Transverse colon (tissue), 4 donors: ENCODE results near the gene F2RL3. TPM values are rescaled to one million over a fixed set of nuclear protein-coding genes. Genes with fewer than 3 reads are reported as not detected.
A peak's percentile ranks its signal among the peaks of the same experiment; 100 is the strongest.

ENCODE experiments used
- DNase-seq: peaks from one replicate; pipeline ENCODE4 v3.0.0-alpha.2; 2019
- H3K27ac ChIP-seq, 4 donors: fragments of 200-600 bp; sonication (generic); 2 replicates each; pipeline ENCODE4 v1.5.1; 2016 to 2018; ENCODE audit warnings: inconsistent platforms in 4 of 4
- H3K27me3 ChIP-seq: fragments of 200-600 bp; sonication (generic); 2 replicates; pipeline ENCODE4 v1.5.1; 2017; ENCODE audit warnings: inconsistent platforms
- H3K36me3 ChIP-seq, 4 donors: fragments of 200-600 bp; sonication (generic); 2 replicates each; pipeline ENCODE4 v1.5.1; 2017 to 2019; ENCODE audit warnings: inconsistent platforms in 4 of 4
- H3K4me1 ChIP-seq, 4 donors: fragments of 200-600 bp; sonication (generic); 2 replicates each; pipeline ENCODE4 v1.5.1; 2017 to 2020; ENCODE audit warnings: inconsistent platforms in 4 of 4
- H3K4me3 ChIP-seq, 4 donors: fragments of 200-600 bp; sonication (generic); 1 replicate in 1 of 4; 2 replicates in 3 of 4; pipeline versions ENCODE4 v1.5.1 to v1.6.1; 2017 to 2019; ENCODE audit warnings: inconsistent platforms in 4 of 4
- H3K9me3 ChIP-seq, 2 donors: fragments of 200-600 bp; sonication (generic); 2 replicates each; pipeline ENCODE4 v1.5.1; 2017 to 2019; ENCODE audit warnings: inconsistent platforms in 2 of 2
- EP300 ChIP-seq: sonication (generic); formaldehyde crosslinking; IDR thresholded peaks from one replicate; pipeline ENCODE4 v1.6.1; 2017; ENCODE audit warnings: antibody characterized with exemption, low read depth
- POLR2A ChIP-seq: fragments of 450-650 bp; IDR thresholded peaks from one replicate; pipeline ENCODE4 v1.6.1; 2016; ENCODE audit warnings: antibody characterized with exemption, mild to moderate bottlenecking, moderate library complexity
- POLR2AphosphoS5 ChIP-seq, 3 donors: sonication (generic); formaldehyde crosslinking; IDR thresholded peaks; one replicate each; pipeline ENCODE4 v1.6.1; 2016; ENCODE audit warnings: antibody characterized with exemption in 3 of 3
- WGBS, 2 donors: methylation state at CpG; one replicate each; pipeline ENCODE4 v1.1.5; 2018; ENCODE audit warnings: low coverage in 1 of 2; 5-methylcytosine and 5-hydroxymethylcytosine counted together
- in situ Hi-C, 4 donors: fragments of 200-750 bp; cut with MboI; loops; one replicate each; pipeline versions ENCODE4 v1.15.0 to v1.15.1; 2017; ENCODE audit warnings: low sequenced_read_pairs in 3 of 4, low pct_ligation_motif_present in 1 of 4, low pct_unique_long_range_greater_than_20kb in 1 of 4
- intact Hi-C: fragments of 100-400 bp; cut with DNase I; formaldehyde crosslinking; loops from one replicate; pipeline ENCODE4 v1.15.1; 2023; ENCODE audit warnings: low total_unique reads
- total RNA-seq, 4 donors: library from RNA; depleted of rRNA; stranded (reverse); fragments of >200 nt; gene quantifications; one replicate each; pipeline ENCODE4 v1.1.0, GENCODE V29; 2016
- TF ChIP-seq, protein P1 (sequence below), 5 experiments: fragments of 200-600 bp in 3 of 5; fragments of 450-650 bp in 2 of 5; sonication (generic) in 3 of 5; IDR thresholded peaks; 1 replicate in 2 of 5; 2 replicates in 3 of 5; pipeline ENCODE4 v1.5.1; 2016 to 2017; ENCODE audit warnings: antibody characterized with exemption in 5 of 5, inconsistent platforms in 3 of 5, mild to moderate bottlenecking in 2 of 5, moderate library complexity in 1 of 5

F2RL3 gene
- total RNA-seq, 4 donors from 2014 or later, result 2.2 to 22.7 (median 9.1) TPM

GRCh38 chr19:16892868-16893685 lies 4.3 kb downstream of the F2RL3 start:
- in situ Hi-C loops (no loop called here), intact Hi-C loops (no loop called here)
- Histone ChIP-seq H3K27ac (peak overlapping the region; percentile 18 to 53 (median 44)), H3K36me3 (no peaks in the 10 kb centered on the region), H3K27me3 (no peaks in the 10 kb centered on the region), H3K4me1 (peaks cover 0 to 29% (median 13%) of the 10 kb centered on the region in 4 donors), H3K4me3 (no peak overlapping the region), H3K9me3 (no peaks in the 10 kb centered on the region)
- TF ChIP-seq EP300, result no peak
- no peak for TF ChIP-seq POLR2A
- TF ChIP-seq, protein P1, sequence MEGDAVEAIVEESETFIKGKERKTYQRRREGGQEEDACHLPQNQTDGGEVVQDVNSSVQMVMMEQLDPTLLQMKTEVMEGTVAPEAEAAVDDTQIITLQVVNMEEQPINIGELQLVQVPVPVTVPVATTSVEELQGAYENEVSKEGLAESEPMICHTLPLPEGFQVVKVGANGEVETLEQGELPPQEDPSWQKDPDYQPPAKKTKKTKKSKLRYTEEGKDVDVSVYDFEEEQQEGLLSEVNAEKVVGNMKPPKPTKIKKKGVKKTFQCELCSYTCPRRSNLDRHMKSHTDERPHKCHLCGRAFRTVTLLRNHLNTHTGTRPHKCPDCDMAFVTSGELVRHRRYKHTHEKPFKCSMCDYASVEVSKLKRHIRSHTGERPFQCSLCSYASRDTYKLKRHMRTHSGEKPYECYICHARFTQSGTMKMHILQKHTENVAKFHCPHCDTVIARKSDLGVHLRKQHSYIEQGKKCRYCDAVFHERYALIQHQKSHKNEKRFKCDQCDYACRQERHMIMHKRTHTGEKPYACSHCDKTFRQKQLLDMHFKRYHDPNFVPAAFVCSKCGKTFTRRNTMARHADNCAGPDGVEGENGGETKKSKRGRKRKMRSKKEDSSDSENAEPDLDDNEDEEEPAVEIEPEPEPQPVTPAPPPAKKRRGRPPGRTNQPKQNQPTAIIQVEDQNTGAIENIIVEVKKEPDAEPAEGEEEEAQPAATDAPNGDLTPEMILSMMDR (IDR thresholded peaks at IDR 0.05), result no peak
- no peak for TF ChIP-seq POLR2AphosphoS5 (IDR thresholded peaks at IDR 0.05)
- no peak for DNase-seq
- 82% methylated on average over 18 of the region's 19 CpGs; no CpG with 5 or more reads in 1 of the 2 donors for WGBS, 2 donors

GRCh38 chr19:16893686-16893989 lies 4.8 kb downstream of the F2RL3 start:
- no peak for TF ChIP-seq EP300
- no peak for TF ChIP-seq POLR2A
- peak in 1 of 3 donors; percentile 21 for TF ChIP-seq POLR2AphosphoS5 (IDR thresholded peaks at IDR 0.05)
- TF ChIP-seq, protein P1 (IDR thresholded peaks at IDR 0.05), result no peak
- WGBS, 2 donors, result 40 to 60% methylated on average over 4 to 14 of the region's 14 CpGs
- Histone ChIP-seq H3K36me3 (no peaks in the 10 kb centered on the region), H3K4me3 (no peak overlapping the region), H3K9me3 (no peaks in the 10 kb centered on the region), H3K27ac (peak overlapping the region; percentile 18 to 53 (median 44)), H3K4me1 (peaks cover 0 to 31% (median 13%) of the 10 kb centered on the region in 4 donors), H3K27me3 (no peaks in the 10 kb centered on the region)
- DNase-seq, result peak; percentile 40
- in situ Hi-C loops, result no loop called here
- intact Hi-C loops, result no loop called here

- WGBS, 2 donors, result 69% methylated on average over 7 of the region's 7 CpGs; no CpG with 5 or more reads in 1 of the 2 donors
- in situ Hi-C loops, result no loop called here
- Histone ChIP-seq H3K9me3 (no peaks in the 10 kb centered on the region), H3K36me3 (no peaks in the 10 kb centered on the region), H3K4me1 (peaks cover 0 to 28% (median 13%) of the 10 kb centered on the region in 4 donors), H3K4me3 (no peak overlapping the region), H3K27ac (peak overlapping the region in 3 of 4 donors; percentile 18 to 53 (median 39)), H3K27me3 (no peaks in the 10 kb centered on the region)
- no peak for DNase-seq
- TF ChIP-seq, protein P1 (IDR thresholded peaks at IDR 0.05), result no peak
- TF ChIP-seq EP300, result no peak
- no peak for TF ChIP-seq POLR2A
- TF ChIP-seq POLR2AphosphoS5 (IDR thresholded peaks at IDR 0.05), result no peak
- intact Hi-C loops, result no loop called here
Measured at GRCh38 chr19:16894080-16894479, 5.3 kb downstream of the F2RL3 start.

GRCh38 chr19:16895467-16896145 lies 6.8 kb downstream of the F2RL3 start:
- H3K4me1 ChIP-seq, result peaks cover 0 to 30% (median 11%) of the 10 kb centered on the region in 4 donors
- intact Hi-C loops (no loop called here), in situ Hi-C loops (no loop called here)
- no peaks in the 10 kb centered on the region for H3K36me3 ChIP-seq
- peak overlapping the region; percentile 72 to 80 (median 78) for H3K27ac ChIP-seq
- no peaks in the 10 kb centered on the region for H3K27me3 ChIP-seq
- no peaks in the 10 kb centered on the region for H3K9me3 ChIP-seq
- 67 to 75% methylated on average over 2 to 30 of the region's 30 CpGs for WGBS, 2 donors
- H3K4me3 ChIP-seq, result peak overlapping the region in 3 of 4 donors; percentile 43 to 57 (median 44)
- TF ChIP-seq, protein P1 (IDR thresholded peaks at IDR 0.05), result no peak
- TF ChIP-seq POLR2A (no peak), EP300 (no peak), POLR2AphosphoS5 (IDR thresholded peaks at IDR 0.05) (no peak)
- DNase-seq, result no peak
